NK-92 (cell line): Measurements from ENCODE around the gene SPAAR.
"Not testable (repeated sequence)": the region's sequence is repeated elsewhere in the genome, so short reads cannot be mapped to it uniquely, and the experiment has no call there.

Source experiments
- DNase-seq: peaks from one replicate; lab custom pipeline; 2025; ENCODE audit not compliant: unreplicated experiment; lab: John Stamatoyannopoulos, UW

The SPAAR gene

DNA sequence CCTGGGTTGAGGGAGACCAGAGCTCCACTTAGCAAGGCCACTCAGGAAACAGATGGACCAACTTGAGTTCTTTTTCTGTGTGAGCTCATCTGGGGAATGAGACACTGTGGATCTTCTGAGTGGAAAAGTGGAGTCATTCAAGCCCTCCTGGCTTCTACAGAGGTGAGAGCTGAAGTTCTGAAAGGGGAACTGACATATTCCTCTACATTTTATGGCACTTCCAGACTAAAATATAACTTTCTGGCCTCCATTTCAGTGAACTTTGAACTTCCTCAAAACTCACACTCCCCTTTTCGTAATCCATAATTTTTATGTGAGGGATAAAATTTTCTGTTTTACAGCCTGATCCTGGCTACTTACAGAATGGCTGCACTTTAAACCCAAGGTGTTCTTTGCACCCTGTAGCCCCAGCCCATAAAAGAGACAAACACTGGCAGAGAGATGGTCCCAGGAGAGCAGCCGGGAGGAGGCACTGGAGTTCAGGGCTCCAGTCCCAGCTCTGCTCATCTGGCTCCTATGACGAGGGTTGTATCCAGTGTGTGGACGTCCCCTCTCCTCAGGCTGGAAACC, 10.8 kb downstream of the SPAAR start:
- no peak for DNase-seq

DNA sequence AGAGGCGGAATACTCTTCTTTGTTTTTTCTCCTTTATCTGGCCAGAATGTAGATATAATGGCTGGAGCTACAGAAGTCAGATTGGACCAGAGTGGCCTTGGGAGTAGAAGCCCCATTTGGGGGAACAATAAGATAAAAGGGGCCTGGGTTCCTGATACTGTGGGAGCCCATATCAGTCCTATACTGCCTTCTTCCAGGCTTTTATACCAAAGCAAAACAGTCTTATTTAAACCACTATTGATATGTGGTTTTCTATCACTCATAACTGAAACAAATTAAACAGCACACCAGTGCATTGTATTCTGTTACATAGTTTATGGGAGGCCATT, 14.3 kb downstream of the SPAAR start:
- DNase-seq = no peak

DNA sequence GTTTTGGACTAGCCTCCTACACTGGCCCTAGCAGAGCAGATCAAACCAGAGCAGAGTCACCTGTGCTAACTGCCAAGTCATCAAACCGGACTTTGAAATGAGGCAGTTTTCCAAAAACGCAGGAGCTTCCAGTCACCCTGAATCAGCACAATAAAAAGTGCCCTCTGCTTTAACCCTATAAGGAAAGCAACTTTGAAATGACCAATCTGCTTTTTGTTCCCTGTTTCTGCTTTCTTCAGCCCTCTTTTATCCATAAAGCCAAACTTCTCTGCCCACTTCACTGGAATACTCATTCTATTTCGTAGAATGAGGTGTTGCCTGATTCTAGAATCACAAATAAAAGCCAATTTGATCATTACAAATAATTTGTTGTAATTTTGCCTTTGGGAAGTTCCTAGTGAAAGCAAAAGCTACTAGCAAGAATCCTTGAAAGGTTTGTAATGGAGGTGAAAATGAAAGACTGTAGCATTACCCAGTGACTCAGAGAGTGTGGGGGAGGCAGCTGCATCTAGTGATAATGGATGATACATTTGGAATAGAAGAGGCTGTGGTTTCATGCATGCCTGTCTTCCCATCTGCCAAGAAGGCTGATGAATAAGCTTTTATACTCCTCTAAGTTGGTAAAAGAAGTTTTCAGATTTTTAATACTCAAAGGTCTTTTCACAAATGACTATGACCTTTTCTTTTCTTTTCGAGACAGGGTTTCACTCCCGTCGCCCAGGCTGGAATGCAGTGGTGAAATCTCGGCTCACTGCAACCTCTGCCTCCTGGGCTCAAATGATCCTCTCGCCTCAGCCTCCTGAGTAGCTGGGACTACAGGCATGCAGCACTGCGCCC, 14.9 kb downstream of the SPAAR start:
- DNase-seq = no peak

DNA sequence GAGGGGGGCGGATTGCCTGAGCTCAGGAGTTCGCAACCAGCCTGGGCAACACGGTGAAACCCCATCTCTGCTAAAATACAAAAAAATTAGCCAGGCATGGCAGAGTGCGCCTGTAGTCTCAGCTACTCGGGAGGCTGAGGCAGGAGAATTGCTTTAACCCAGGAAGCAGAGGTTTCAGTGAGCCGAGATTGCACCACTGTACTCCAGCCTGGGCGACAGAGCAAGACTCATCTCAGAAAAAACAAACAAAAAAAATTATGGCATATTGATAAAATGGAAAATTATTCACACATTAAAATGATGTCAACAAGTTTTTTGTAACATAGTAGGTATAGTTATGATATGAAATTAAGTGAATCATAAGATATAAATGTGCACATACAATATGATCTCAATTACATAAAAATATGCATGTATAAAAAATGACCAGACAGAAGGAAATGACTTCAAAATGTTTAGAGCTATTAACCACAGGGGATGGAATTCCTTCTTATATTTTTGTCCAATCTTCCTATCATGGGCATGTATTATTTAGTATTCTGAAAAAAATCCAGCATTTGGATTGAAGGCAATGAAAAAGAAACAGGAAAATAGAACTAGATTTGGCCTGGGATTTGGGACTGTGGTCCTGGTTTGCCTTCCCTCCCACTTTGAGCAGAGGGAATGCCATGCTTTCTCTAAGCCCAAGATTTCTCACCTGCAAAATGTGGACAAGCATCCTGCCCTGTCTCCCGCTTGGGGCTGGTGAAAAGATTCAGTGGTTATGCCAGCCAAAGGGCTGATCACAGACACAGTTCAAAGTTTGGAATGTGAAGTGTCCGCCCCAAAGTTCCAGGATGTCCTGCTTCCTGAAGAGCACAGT, 19.5 kb downstream of the SPAAR start:
- no peak for DNase-seq

DNA sequence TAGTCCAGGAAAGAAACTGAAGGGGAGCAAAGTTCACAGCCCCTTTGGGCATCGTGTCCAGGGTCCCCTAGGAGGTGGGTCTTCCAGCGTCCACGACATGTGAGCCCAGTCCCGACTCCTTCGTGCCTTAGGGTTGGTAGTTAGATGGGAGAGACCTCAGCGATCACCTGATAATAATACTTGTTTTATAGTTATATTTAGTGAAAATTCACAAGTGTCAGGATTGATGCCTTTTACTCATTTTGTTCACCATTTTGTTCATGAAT, 20.1 kb downstream of the SPAAR start:
- no peak for DNase-seq

DNA sequence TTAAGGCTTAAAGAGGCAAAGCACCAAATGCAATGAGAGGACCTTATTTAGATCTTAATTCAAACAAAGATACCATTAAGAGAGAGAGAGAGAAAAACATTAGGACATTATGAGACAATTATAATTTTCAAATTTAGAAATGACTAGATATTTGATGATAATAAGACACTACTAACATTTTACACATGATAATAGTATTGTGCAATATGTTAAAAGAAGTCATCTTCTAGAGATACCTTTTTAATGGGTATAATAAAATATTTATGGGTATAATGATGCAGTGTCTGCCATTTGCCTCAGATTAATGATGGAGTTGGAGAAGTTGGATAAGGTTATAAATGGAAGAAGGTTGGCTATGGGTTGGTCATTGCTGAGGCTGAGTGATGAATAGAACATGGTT, 21.2 kb downstream of the SPAAR start:
- no peak for DNase-seq

DNA sequence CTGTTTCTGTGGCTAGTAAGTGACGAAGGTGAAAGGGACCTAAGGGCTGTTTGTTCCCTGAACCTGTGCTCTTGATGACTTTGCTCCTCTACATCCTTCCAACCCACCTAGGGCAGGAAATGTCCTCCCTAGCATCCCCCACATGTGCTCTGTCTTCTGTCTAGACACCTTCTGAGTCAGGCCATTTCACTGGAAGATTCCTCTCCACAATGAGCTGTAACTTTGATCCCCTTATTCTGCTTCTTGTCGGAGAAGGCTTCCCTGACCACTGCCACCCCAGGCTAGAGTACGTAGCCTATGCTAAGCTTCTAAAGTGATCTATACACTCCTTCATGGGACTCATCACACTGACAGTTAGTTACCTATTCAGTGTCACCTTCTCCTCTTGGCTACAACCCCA, 21.7 kb downstream of the SPAAR start:
- DNase-seq = no peak

DNA sequence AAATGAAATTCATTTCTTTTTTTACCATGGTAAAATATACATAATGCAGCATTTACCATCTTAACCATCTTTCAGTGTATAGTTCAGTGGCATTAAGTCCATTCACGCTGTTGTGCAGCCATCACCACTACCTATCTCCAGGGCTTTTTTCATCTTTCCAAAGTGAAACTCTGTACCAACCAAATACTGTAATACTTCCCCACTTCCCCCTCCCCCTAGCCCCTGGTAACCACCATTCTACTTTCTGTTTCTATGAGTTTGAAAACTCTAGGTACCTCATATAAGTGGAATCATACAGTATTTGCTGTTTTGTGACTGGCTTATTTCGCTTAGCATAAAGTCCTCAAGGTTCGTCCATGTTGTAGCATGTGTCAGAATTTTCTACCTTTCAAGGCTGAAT, 23.4 kb downstream of the SPAAR start:
- DNase-seq = no peak

DNA sequence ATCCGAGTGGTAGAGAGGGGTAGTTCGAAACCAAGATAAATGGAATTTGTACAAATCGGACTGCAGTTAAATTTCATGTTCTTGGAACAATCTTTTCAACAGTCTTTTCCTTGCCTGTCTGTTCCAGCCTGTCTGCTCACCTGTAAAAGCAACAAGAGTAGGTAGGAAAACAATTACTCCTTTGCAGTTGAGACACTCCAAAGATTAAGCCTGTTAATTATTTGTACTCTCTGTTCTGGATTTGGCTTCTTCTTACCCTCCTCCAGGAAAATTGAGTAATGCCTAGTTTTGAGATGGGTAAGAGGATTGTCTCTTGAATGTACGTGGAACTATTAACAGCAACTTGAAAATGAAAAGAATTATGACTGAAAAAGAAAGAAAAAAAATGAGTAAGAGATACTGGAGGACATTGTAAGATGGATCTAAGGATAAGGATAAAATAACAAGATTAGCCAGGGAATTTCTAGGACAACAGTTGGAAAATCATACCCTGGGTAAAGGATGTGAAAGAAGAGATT, 24.3 kb downstream of the SPAAR start:
- DNase-seq = no peak

DNA sequence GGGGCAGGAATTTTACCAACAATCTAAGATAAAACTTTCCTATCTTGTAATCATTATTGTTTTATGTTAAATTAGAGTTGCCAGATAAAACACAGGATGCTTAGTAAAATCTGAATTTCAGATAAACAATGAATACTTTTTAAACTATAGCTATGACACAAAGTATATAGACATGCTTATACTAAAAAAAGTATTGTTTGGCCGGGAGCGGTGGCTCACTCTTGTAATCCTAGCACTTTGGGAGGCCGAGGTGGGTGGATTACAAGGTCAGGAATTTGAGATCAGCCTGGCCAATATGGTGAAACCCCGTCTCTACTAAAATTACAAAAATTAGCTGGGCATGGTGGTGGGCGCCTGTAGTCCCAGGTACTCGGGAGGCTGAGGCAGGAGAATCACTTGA, 24.8 kb downstream of the SPAAR start:
- not testable (repeated sequence) for DNase-seq

DNA sequence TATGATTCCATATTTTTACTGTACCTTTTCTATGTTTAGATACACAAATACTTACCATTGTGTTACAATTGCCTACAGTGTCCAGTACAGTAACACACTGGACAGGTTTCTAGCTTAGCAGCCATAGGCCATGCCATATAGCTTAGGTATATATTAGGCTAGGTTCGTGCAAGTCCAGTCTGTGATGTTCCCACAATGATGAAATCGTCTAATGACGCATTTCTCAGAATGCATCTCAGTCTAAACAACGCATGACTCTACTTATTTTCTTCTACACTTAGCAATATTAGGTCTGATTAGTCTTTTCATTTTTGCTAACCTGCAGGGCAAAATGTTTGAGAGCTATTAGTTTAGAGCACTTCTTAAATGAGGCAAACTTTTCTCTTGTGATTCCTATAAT, 26.0 kb downstream of the SPAAR start:
- no peak for DNase-seq

DNA sequence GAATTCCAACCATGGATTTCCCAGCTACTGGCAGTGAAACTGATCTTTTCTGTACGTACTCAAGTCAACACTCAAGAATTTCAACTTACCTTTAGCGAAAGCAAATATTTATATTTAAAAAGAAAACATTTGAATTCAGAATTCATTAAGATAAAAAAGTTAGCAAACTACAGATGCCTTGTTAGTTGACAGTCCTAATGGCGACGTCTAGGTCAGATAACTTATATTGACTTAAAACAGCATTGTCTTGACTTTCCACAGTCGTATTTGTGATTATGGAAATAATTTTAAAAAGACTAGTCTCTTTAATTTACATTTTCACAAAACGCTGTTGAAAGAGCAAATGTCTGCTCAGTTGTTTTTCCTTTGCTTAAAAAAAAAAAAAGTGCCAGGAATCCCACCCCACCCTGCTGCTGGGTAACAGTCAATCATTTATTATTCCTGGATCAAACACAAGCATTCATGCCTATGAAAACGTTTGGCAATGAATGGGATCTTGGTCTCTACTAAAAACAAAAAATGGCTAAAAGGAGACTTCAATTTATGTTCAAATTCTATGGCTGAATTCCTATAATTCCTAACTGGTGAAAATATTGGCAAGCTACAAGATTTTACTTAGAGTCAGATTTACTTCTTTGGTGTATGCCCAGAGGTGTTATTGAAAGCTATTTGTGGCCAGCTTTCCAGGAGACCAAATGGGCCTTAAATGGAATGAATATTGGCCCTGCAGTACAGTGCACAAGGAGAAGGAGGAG, 26.6 kb downstream of the SPAAR start:
- no peak for DNase-seq

DNA sequence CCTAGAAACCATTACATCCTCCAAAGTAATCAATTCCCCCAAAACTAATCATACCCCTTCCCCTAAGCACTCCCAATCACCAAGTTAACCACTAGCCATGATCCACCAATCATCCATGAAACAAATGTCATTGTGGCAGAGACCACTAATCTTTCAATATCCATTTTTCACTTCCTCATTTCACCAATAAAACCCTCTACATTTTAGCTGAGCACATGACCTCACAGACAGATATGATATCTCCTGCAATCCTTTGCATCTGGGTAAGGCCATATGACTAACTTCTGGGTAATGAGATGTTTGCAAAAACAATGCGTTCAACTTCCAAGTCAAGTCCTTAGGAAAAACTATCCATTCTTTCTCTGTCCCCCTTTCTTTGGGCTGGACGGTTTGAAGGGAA, 27.9 kb downstream of the SPAAR start:
- DNase-seq = no peak

DNA sequence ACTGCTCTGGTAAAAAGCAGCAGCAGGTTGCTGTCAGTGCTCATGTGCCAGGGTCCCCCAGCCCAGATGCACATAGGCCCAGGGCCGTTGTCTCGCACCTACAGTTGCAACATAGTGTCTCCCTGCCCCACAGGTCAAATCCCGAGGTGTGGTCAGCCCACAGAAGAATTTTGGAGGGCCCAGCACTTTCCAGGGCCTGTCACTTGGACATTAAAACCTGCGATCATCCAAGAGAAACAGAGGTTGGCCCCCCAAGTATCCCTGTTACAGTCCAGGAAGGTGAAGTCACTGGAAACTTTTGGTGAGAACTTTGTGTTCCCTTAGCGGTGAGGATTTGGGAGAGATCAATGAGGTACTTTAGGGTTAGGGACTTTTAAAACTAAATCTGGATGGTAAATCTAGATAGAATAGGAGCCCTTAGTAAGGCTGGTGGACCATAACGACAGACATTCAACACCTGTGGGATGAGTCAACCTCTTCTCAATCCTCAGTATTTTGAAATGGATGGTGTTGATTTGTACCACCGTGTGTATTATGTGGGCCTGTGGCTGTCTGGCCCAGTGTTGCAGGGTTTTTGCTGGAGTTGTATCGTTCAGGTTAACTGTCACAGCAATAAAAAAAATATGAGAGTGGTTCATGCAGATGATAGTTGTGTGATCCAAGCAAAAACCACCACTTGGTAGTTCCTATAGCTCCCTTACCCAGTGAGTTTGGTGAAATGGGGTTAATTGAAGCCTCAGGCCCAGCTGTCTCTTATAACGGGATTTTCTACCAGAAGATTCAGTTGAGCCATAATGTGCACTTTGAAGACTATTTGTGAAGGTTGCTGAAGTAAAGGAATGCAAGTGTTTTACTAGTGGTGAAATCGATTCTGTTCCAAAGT, 29.4 kb downstream of the SPAAR start:
- DNase-seq = no peak

DNA sequence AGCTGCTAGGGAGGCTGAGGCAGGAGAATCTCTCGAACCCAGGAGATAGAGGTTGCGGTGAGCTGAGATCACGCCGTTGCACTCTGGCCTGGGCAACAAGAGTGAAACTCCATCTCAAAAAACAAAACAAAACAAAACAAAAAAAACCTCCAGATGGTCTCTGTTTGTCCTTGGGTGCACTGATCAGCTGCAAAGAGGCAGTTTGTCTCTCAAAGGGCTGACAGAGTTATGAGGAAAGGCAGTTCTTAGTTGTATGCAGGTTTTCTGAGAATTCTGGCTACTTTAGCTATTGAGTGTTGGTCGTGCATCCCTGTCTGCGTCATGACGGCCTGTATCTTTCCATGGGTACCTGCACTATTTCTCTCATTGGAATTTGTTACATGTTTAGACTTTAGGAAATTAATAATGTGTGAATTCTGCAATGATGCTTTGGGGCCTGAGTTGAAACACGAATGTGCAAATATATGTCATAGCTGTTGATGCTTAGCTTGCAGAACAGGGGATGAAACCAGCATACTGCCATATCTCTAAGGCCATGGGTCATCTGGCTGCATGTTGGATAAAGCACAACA, 30.5 kb downstream of the SPAAR start:
- no peak for DNase-seq

DNA sequence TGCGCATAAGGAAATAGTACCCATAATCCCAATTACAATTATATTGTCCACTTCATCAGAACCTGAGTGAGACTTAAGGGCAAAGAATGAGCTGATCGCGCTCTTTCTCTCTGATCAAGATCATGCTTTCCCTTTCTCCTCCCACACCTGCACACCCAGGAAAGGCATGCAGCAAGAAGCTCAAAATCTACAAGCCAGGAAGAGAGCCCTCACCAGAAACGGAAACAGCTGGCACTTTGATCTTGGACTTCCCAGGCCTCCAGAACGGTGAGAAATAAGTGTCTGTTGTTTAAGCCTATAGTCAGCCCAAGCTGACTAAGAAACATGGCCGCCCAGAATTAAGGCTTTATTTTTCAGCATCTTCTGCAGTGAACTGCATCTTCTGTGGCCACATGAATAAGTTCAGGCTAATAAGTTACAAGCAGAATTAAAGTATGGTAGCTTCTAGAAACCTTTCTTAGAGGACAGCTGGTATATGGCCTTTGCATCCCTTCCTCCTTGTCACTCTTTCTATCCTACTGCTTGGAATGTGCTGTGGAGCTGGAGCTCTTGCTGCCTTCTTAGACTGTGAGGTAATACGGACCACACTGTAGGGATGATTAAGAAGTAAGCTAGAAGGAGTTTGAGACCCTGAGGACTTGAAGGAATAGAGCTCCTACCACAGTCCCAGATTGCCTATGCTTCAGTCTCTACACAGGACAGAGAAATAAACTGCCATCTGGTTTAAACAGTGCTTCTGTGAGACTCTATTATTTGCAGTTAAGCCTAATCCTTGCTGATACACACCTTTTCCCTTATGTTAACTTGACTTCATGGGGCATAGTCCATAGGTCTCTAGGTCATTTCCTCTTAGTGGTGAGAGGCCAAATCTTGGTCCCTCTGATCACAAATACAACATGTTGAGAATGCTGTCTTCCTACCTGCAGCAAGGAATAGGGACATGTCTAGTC, 31.4 kb downstream of the SPAAR start:
- DNase-seq = no peak

DNA sequence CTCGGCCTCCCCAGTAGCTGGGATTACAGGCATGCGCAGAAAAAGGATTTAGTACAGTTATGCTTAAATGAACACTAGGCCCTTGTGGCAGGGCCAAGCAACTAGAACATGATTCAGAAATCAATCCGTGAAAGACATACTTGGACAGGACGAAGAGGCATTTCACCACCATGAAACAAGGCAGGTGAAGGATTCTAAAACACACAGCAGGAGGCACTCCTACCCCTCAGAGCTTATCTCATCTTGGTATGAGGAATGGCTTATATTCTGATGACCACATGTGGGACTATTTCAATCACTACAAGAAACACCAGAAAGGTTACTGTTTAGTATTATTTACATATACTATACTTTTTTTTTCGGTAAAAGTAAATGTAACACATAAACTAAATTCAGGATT, 33.0 kb downstream of the SPAAR start:
- no peak for DNase-seq

DNA sequence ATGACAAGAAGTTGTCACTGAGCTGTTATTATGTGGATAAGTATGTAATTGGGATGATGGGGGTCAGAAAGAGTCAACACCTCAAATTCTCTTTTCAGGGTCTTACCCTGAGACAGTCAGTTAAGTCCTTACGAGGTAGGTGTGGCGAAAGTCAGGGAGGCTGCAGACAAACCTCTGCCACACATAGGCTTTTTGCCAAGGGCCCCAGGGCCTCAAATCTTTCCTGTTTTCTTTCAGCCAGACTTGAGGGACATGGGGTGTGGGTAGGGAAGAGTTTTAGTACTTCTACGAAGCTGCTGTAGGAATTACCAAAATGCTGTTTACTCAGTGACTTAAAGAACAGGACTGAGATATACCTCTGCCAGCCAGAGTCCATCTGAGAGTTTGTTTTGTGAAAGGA, 34.9 kb downstream of the SPAAR start:
- no peak for DNase-seq

DNA sequence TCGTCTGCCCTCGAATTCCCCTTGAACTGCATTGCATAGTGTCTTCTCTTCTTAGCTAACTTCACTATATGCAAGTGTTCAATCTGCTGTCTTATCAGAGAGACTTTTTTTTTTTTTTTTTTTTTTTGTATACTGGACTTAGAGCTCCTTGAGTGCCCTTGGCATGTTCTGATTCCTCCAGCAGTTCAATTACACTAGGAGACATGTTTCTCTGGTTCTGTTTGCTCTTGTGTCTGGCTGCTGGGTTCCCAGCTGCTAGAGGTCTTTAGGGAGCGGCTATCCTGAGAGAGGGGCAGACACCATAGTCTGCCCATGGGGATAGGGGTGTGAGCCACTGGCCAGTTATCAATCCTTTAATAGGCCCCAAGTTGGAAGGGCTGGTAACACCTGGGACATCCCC, 35.6 kb downstream of the SPAAR start:
- DNase-seq = no peak
